GM15510 (cell line): Measurements from ENCODE around the gene OR1C1.

ENCODE experiments used
- POLR2A ChIP-seq: IDR thresholded peaks from 3 replicates; pipeline ENCODE4 v1.6.1; 2011; ENCODE audit warnings: borderline replicate concordance; ENCODE audit not compliant: insufficient read length; ENCODE audit errors: extremely low read depth

The OR1C1 gene, protein sequence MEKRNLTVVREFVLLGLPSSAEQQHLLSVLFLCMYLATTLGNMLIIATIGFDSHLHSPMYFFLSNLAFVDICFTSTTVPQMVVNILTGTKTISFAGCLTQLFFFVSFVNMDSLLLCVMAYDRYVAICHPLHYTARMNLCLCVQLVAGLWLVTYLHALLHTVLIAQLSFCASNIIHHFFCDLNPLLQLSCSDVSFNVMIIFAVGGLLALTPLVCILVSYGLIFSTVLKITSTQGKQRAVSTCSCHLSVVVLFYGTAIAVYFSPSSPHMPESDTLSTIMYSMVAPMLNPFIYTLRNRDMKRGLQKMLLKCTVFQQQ

GRCh38 chr1:247760456-247760855, at the start of gene OR1C1:
OR1C1 (minus strand) TSS chr1:247760556; CDS start chr1:247758406, 2,150 bp downstream.
- no peak for TF ChIP-seq POLR2A

DNA sequence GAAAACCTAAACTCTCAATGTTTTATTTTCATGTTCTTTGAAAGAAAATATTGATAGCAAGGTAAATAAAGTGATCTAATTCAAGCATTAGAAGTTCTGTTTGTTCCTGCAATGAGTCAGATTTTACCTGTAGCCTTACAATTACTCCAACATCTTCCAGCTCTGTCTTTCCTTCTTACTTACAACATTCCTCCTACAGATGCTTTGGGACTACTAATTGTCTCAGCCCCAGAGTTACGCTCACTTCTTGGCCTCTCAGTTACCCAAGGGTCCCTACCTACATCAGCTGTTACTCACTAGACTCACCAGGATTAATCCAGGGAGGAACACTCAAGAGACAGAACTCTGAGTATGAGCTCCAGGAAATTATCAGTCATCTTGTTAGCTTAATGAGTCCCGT, 37.2 kb upstream of the OR1C1 start:
- TF ChIP-seq POLR2A: no peak

DNA sequence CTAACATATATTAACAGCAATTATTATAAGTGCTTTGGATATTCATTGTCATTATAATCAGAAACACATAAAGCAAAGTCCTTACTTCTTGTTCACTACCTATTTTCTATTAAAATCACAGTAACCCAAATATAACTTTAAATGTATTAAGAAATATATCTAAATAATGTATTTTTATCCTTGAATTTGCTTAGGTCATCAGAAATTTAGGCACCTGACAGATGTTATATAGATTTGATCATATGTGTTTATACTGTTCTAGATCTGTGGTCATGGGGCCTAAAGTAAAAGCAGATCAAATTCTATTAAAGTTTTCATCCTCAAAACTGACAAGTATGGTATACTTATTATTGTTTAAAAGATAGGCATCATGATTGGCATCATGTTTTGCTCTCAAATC, 9.2 kb upstream of the OR1C1 start:
- no peak for TF ChIP-seq POLR2A

- no peak for TF ChIP-seq POLR2A
Observed at GRCh38 chr1:247749870-247750269, 10.5 kb downstream of the OR1C1 start.

GRCh38 chr1:247748041-247748440, 12.3 kb downstream of the OR1C1 start, which contains the start of gene OR14A2:
OR14A2 (minus strand) TSS chr1:247748141.
- no peak for TF ChIP-seq POLR2A

DNA sequence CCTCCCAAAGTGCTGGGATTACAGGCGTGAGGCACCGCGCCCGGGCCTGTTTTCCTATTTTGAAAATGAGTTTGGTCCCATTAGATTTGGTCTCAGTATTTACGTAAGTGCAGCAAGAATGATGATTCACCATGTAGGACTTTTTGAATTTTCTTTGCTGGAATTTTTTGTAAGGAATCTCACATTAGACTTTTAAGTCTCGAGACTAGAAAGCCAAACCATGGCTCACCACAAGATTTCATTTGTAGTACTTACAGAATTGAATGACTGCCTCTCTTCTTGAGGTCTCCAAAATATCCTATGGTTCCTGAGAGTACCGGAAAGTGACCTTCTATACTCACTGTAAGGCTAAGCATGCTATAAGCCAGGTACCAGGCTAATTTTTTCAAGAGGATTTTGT, 12.7 kb downstream of the OR1C1 start:
- TF ChIP-seq POLR2A: no peak

- TF ChIP-seq POLR2A: no peak
Observed at GRCh38 chr1:247746391-247746935, 13.9 kb downstream of the OR1C1 start.

DNA sequence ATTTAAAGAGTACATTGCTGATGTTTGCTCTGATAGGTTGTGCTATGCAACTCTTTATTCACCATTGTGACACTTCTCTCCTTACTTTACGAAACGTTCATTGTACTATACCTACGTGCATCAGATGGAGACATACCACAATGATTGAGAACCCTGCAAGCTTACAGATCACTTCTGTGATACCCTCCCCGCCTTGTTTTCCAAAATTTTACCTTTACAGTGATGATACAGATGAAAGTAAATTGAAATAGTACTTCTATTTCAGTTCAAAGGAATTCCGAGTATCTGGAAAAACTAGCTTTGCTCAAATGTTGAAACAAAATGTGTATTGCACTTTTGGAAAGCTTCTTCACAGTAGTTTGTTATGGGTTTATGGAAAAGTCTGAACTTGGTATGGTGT, 18.6 kb downstream of the OR1C1 start:
- TF ChIP-seq POLR2A: no peak

GRCh38 chr1:247740721-247741120, 19.6 kb downstream of the OR1C1 start:
- no peak for TF ChIP-seq POLR2A

DNA sequence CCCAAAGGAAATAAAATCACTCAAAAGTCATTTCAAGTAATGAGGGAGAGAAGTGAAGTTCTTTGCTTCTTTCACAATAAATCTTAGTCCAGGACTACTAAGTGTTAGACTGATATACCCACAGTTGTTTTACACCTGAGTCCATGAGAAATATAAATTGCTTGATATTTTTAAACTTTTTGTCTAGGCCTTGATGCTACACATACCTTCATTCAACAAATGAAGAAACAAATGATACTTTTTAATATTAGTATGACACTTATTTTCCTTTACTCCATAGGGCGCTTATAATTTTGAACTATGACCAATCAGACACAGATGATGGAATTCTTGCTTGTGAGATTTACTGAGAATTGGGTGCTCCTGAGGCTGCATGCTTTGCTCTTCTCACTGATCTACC, 22.0 kb downstream of the OR1C1 start, which contains the start of gene OR14K1:
TSS of gene OR14K1 (plus strand) at position 301 of the 400 bp plus-strand sequence. CDS start at position 301, 0 bp downstream.
- TF ChIP-seq POLR2A: no peak

GRCh38 chr1:247721222-247721621, 39.1 kb downstream of the OR1C1 start:
- TF ChIP-seq POLR2A: no peak

DNA sequence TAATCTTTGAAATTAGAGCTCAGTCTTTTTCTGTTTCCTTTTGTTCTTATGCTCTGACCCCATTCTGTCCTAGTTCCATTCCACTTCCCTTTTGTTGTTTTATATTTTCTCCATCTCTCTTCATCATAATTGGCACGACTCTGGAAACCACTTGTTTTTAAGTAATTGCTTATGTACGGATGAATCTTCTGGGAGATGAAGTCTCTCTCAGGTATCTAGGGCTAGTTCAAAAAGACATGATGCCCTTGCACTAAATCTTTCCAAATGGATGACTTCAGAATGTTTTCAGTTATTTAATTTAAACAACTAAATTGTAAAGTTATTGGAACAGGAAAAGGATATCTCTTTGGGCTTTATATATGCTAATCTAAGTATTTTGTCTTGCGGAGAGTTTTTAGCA, 43.8 kb downstream of the OR1C1 start, which contains the start of gene OR6F1:
TSS of gene OR6F1 (minus strand) at position 101 of the 400 bp plus-strand sequence. CDS start 3,891 bp downstream, outside the sequence.
- no peak for TF ChIP-seq POLR2A

GRCh38 chr1:247713753-247714152, 46.6 kb downstream of the OR1C1 start:
- TF ChIP-seq POLR2A: no peak
